ENCODE measurements around the gene ATM. TPM values are rescaled to one million over a fixed set of nuclear protein-coding genes. Genes with fewer than 3 reads are reported as not detected.

Gene ATM
- total and polyA plus RNA-seq, 10 of the 15 experiments (the other 5 are each of a cell fraction or from before 2014, with no cell fraction given), result 10.0 to 91.5 (median 40.2) TPM

DNA sequence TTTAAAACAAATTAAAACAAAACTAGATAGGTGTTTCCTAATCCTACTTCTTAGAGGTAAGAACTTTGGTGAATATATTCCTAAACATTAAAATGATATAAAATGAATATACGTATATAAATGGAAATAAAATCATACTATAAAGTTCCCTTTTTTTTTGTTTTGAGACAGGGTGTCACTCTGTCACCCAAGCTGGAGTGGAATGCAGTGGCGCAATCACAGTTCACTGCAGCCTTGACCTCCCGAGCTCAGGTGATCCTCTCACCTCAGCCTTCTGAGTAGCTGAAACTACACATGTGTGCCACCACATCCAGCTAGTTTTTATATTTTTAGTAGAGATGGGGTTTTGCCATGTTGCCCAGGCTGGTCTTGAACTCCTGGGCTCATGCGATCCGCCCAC is 45.3 kb upstream of the ATM start (continued):
- TF ChIP-seq, protein P1, sequence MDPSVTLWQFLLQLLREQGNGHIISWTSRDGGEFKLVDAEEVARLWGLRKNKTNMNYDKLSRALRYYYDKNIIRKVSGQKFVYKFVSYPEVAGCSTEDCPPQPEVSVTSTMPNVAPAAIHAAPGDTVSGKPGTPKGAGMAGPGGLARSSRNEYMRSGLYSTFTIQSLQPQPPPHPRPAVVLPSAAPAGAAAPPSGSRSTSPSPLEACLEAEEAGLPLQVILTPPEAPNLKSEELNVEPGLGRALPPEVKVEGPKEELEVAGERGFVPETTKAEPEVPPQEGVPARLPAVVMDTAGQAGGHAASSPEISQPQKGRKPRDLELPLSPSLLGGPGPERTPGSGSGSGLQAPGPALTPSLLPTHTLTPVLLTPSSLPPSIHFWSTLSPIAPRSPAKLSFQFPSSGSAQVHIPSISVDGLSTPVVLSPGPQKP (IDR thresholded peaks at IDR 0.05; ENCODE audit: low read depth, low read length), result no peak
- TF ChIP-seq, protein P2, sequence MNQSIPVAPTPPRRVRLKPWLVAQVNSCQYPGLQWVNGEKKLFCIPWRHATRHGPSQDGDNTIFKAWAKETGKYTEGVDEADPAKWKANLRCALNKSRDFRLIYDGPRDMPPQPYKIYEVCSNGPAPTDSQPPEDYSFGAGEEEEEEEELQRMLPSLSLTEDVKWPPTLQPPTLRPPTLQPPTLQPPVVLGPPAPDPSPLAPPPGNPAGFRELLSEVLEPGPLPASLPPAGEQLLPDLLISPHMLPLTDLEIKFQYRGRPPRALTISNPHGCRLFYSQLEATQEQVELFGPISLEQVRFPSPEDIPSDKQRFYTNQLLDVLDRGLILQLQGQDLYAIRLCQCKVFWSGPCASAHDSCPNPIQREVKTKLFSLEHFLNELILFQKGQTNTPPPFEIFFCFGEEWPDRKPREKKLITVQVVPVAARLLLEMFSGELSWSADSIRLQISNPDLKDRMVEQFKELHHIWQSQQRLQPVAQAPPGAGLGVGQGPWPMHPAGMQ (IDR thresholded peaks at IDR 0.05; ENCODE audit: borderline replicate concordance), result no peak

- H3K4me3 ChIP-seq, result no peak overlapping the region
- no peak overlapping the region for H3K4me2 ChIP-seq (ENCODE audit: control insufficient read depth, insufficient read depth)
- in situ Hi-C loops (cut with MboI) (no loop called here), intact Hi-C loops (cut with micrococcal nuclease; ENCODE audit: unreplicated experiment) (no loop called here)
- no peak for ATAC-seq
- ChIA-PET SMC1A (ENCODE audit: uncharacterized antibody, unreplicated experiment) (interaction anchor here (0.8 to 2.2 kb wide), 6 partner anchors 13 to 110 kb away, joined by 3 to 7 read pairs (median 3); partner anchors contain the start of genes ATM and NPAT), RAD21 (ENCODE audit: unreplicated experiment) (no interaction called here), CTCF (interaction anchor here (1.0 kb wide), 1 partner anchor 19 kb away, joined by 4 read pairs; no protein-coding TSS in a partner anchor), POLR2A (no interaction called here)
- FAIRE-seq, result no peak
- BruUV-seq (replicated peaks), result no TSS peak
- H3K36me3 ChIP-seq (ENCODE audit: control insufficient read depth in 2 of 2, insufficient read depth in 2 of 2, low read length in 1 of 2), result peaks cover 0 to 9% of the 10 kb centered on the region in 2 experiments
- no peak overlapping the region for H2AFZ ChIP-seq (ENCODE audit: control insufficient read depth, low read depth, low read length)
- H4K20me1 ChIP-seq (ENCODE audit: control insufficient read depth, insufficient read depth), result no peaks in the 10 kb centered on the region
- TF ChIP-seq JUND (IDR thresholded peaks at IDR 0.05; ENCODE audit: low read depth, low read length), result no peak
- no peak for TF ChIP-seq ZBTB11 (CRISPR knock-in tag; IDR thresholded peaks at IDR 0.05)
- no peak for TF ChIP-seq NFXL1 (IDR thresholded peaks at IDR 0.05; ENCODE audit: borderline replicate concordance)
- no peak for TF ChIP-seq CBX3 (IDR thresholded peaks at IDR 0.05; ENCODE audit: borderline replicate concordance, low read depth)
- no peak for TF ChIP-seq SMAD5 (IDR thresholded peaks at IDR 0.05; ENCODE audit: low read depth)
- TF ChIP-seq ZNF592 (IDR thresholded peaks at IDR 0.05), result no peak
- no peak for TF ChIP-seq FOXK2 (IDR thresholded peaks at IDR 0.05)
- no peak for TF ChIP-seq RBBP5 (conservative IDR thresholded peaks at IDR 0.05)
- no peak for TF ChIP-seq HCFC1 (IDR thresholded peaks at IDR 0.05; ENCODE audit: low read length)
- no peak for TF ChIP-seq ZNF274 (IDR thresholded peaks at IDR 0.05; ENCODE audit: insufficient read depth, insufficient read length)
- TF ChIP-seq TCF7 (IDR thresholded peaks at IDR 0.05; ENCODE audit: borderline replicate concordance), result no peak
- no peak overlapping the region for H3K27ac ChIP-seq (ENCODE audit: control insufficient read depth, insufficient read depth)
- H3K9me3 ChIP-seq (replicated peaks; ENCODE audit: control insufficient read depth, insufficient read depth, low read length), result no peaks in the 10 kb centered on the region
- H3K79me2 ChIP-seq (ENCODE audit: control insufficient read depth, insufficient read depth, low read length), result peaks cover 16% of the 10 kb centered on the region
- H3K4me1 ChIP-seq (ENCODE audit: control insufficient read depth, insufficient read depth, low read length), result peaks cover 18% of the 10 kb centered on the region
- DNase-seq (ENCODE audit: low read depth, low spot score), result no peak
- H3K27me3 ChIP-seq (replicated peaks in 1 of 2; ENCODE audit: control insufficient read depth in 2 of 2, insufficient read depth in 2 of 2, low read length in 1 of 2), result no peaks in the 10 kb centered on the region
- H3K9ac ChIP-seq (ENCODE audit: control insufficient read depth, insufficient read depth, low read length), result no peak overlapping the region
Observed at GRCh38 chr11:108193725-108194124, 29.1 kb upstream of the ATM start.

Measured in GM12878 (cell line).